ENCODE results near the gene GJA3. TPM values are rescaled to one million over a fixed set of nuclear protein-coding genes. Genes with fewer than 3 reads are reported as not detected.

The GJA3 gene
- total and polyA plus RNA-seq, 9 of the 15 experiments (the other 6 are each of a cell fraction or from before 2014, with no cell fraction given): 0.03 to 0.13 (median 0.04) TPM; not detected in 4

DNA sequence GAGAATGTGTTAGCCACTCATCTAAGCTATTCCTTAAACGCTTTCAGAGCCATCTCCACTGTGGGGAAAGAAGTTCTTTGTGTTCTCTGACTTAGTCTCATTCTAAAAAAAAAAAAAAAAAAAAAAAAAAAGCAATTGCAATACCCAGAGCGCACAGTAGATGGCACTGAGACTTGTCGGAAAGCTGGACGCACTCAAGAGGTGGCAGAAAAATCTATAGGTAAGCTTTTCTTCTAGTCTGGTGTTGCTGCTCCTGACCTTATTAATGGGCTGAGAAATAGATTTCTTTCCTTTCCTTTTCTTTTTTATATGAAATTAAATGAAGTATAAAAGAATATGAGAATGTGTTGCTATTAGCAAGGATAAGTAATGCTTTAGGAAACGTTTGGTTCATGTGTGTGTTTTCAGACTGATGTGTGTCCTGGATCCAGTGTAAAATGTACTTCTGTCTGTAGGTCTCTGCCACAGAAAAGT lies 36.5 kb upstream of the GJA3 start:
- ChIA-PET POLR2A (interaction anchor here (0.9 kb wide), 1 partner anchor 11 kb away, joined by 3 read pairs; no protein-coding TSS in a partner anchor), CTCF (ENCODE audit: low intra/inter-chr PET ratio) (interaction anchor here (0.6 to 0.8 kb wide), 2 partner anchors 17 to 137 kb away, joined by 3 to 4 read pairs; no protein-coding TSS in a partner anchor)
- FAIRE-seq (peak; percentile 57), DNase-seq (ENCODE audit: extremely low read depth in 1 of 4, low spot score in 3 of 4) (peak; percentile 10 to 37 (median 18)), ATAC-seq (peak; percentile 46; the same call in 2 of the 3 replicates)
- 3% methylated on average over 5 of the region's 5 CpGs for WGBS (ENCODE audit: insufficient coverage, low coverage, missing lambda C conversion rate)
- Histone ChIP-seq H3K4me1 (replicated peaks in 1 of 2; ENCODE audit: control insufficient read depth in 2 of 2, insufficient read depth in 2 of 2, low read length in 2 of 2) (peaks cover 0 to 4% of the 10 kb centered on the region in 2 experiments; a peak in 1 of 5 replicates), H3K79me2 (ENCODE audit: control insufficient read depth, insufficient read depth, low read length) (no peaks in the 10 kb centered on the region), H2AFZ (ENCODE audit: low read depth, low read length) (no peak overlapping the region), H3K4me3 (no peak overlapping the region), H3K27ac (ENCODE audit: extremely low read depth, low read depth, low read length) (no peak overlapping the region), H3K9me3 (replicated peaks; ENCODE audit: control insufficient read depth, insufficient read depth, low read depth, low read length) (no peaks in the 10 kb centered on the region), H3K9me1 (ENCODE audit: control insufficient read depth, insufficient read depth, low read length) (no peaks in the 10 kb centered on the region), H4K20me1 (replicated peaks; ENCODE audit: control insufficient read depth, insufficient read depth, low read length) (no peaks in the 10 kb centered on the region), H3K36me3 (ENCODE audit: control insufficient read depth, insufficient read depth, low read length) (no peaks in the 10 kb centered on the region), H3K4me2 (ENCODE audit: insufficient read depth, low read length) (no peak overlapping the region), H3K27me3 (ENCODE audit: control insufficient read depth in 2 of 2, insufficient read depth in 2 of 2, low read length in 2 of 2) (peaks cover 3 to 9% of the 10 kb centered on the region in 2 experiments; a peak in 3 of 5 replicates), H3K9ac (ENCODE audit: insufficient read depth in 1 of 2, low read depth in 2 of 2, low read length in 2 of 2) (no peak overlapping the region)
- TF ChIP-seq, protein P1, sequence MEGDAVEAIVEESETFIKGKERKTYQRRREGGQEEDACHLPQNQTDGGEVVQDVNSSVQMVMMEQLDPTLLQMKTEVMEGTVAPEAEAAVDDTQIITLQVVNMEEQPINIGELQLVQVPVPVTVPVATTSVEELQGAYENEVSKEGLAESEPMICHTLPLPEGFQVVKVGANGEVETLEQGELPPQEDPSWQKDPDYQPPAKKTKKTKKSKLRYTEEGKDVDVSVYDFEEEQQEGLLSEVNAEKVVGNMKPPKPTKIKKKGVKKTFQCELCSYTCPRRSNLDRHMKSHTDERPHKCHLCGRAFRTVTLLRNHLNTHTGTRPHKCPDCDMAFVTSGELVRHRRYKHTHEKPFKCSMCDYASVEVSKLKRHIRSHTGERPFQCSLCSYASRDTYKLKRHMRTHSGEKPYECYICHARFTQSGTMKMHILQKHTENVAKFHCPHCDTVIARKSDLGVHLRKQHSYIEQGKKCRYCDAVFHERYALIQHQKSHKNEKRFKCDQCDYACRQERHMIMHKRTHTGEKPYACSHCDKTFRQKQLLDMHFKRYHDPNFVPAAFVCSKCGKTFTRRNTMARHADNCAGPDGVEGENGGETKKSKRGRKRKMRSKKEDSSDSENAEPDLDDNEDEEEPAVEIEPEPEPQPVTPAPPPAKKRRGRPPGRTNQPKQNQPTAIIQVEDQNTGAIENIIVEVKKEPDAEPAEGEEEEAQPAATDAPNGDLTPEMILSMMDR (IDR thresholded peaks at IDR 0.05 in 2 of 3, conservative IDR thresholded peaks at IDR 0.05 in 1 of 3; ENCODE audit: insufficient read depth in 2 of 3, low read depth in 1 of 3, low read length in 3 of 3): peak; percentile 43 to 56 (median 51)
- TF ChIP-seq ZNF57 (CRISPR knock-in tag; IDR thresholded peaks at IDR 0.05) (no peak), SMC3 (conservative IDR thresholded peaks at IDR 0.05; ENCODE audit: insufficient read depth, low read depth, low read length) (0 out of 2 replicates have a peak, but pooled peaks have one; percentile 26), ZNF384 (IDR thresholded peaks at IDR 0.05; ENCODE audit: low read depth, low read length) (peak; percentile 99), BHLHE40 (IDR thresholded peaks at IDR 0.05; ENCODE audit: low read length) (no peak)
- in situ Hi-C loops (cut with MboI) (no loop called here), intact Hi-C loops (cut with micrococcal nuclease) (loop anchor here (5.0 kb wide), 2 partner anchors 290 to 730 kb away; no protein-coding TSS in a partner anchor)
- BruUV-seq (replicated peaks): no TSS peak
